NCI-H2029 treated with DMSO at 0.1 percent for 48 hours (cell line): ENCODE data around the gene RGSL1.

Source experiments
- DNase-seq: peaks from one replicate; lab custom pipeline; 2025; lab: John Stamatoyannopoulos, UW

The RGSL1 gene

DNA sequence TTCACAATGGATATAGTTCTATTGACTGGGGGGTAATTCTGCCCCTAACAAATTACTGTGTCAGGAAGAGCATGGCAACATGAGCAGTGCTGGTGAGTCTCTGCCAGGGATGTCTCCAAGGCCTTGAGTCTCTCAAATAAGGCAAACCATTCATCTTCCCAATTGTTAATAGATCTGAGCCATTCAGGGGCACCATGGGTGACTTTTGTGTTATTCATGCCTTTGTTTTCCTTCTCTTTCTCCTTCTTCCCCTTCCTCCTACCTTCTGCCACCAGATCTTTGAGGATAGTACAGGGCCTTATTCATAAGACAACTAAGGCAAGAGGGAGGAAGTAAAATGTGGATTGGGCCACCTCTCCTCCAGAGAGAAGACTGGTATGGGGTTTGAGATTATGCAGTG, at the start of gene RGSL1:
Gene RGSL1 (plus strand): TSS at position 60 of the 400 bp plus-strand sequence. CDS start 20 bp downstream, at position 80.
- DNase-seq, result no peak

DNA sequence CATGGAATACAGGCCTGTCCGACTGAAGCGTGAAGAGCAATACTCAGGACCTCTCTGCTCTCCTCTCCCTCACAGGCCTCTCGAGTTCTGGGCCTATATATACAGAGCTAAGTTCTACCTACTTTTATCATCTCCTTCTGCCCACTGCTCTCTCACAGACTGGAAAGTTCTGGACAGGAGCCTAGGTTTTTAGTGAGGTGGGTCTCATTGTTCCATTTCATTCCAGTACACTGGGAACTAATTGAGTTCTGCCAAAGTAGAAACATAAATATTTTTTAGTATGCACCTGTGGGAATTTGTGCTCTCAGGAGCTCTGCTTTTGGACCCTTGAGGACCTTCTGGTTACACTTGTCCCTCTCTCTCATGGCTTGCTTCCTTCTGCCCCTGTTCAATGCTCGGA, 49.4 kb upstream of the RGSL1 start, which contains the start of gene TEDDM1:
Gene TEDDM1 (minus strand): TSS at position 101 of the 400 bp plus-strand sequence. CDS start 182 bp downstream, outside the sequence.
- no peak for DNase-seq

DNA sequence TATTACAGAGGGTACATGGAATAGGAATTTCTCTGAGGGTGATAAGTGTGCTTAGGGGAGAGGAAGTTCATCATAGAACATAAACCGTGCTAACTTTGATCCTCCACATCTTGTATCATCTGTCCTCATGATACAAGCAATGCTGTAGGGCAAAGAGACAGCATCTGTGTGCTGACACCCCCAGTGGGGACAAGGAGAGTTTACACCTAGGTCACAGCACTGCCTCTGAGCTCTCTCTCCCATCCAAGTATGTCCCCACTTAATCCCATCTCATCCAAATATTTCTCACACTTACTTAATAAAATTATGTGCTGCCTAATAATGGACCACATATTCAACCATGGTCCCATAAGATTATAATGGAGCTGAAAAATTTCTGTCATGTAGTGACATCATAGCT, 45.2 kb upstream of the RGSL1 start:
- DNase-seq, result no peak

DNA sequence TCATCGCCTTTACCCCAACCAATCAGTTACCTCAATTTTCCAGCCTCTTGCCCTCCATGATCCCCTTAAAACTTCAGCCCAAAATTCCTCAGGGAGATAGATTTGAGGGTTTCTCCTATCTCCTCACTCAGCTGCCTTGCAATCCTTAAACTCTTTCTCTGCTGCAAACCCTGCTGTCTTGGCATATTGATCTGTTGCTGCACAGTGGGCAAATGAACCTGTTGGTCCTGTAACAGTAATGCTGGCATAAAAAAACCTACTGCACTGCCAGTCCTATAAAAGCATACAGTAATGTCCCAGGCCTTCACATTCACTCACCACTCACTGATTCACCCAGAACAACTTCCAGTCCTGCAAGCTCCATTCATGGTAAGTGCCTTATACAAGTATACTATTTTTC, 44.4 kb upstream of the RGSL1 start:
- no peak for DNase-seq

DNA sequence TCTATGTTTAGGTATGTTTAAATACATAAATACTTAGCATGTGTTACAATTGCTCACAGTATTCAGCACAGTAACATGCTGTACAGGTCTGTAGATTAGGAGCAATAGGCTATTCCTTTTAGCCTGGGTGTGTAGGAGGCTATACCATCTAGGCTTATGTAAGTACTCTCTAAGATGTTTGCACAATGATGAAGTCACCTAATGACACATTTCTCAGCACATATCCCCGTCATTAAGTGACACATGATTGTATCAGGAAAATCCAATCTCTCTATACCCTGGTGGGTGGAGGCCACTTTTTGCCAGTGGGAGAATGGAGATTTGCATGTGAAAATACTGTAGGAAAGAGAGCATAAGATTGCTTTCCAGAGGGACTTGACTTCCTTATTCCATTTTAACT, 43.9 kb upstream of the RGSL1 start:
- no peak for DNase-seq

DNA sequence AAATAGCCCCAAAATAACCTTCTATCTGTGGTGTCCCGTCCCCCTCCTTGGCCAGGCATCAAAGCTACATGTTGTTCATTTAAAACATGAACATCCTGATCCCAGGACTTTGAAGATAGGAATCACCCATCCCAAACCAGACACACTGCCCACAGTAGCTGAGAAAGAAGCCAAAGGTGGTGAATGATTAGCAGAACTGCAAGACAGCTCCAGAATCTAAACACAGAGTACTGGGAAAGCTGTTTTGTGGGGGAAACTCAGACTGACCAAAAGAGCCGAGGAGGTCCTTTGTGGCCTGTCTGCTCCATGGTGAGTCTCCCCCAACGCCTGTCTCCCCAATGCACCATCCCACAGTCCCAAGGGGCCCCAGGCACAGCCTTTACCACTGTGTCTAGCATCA, 42.2 kb upstream of the RGSL1 start:
- no peak for DNase-seq

DNA sequence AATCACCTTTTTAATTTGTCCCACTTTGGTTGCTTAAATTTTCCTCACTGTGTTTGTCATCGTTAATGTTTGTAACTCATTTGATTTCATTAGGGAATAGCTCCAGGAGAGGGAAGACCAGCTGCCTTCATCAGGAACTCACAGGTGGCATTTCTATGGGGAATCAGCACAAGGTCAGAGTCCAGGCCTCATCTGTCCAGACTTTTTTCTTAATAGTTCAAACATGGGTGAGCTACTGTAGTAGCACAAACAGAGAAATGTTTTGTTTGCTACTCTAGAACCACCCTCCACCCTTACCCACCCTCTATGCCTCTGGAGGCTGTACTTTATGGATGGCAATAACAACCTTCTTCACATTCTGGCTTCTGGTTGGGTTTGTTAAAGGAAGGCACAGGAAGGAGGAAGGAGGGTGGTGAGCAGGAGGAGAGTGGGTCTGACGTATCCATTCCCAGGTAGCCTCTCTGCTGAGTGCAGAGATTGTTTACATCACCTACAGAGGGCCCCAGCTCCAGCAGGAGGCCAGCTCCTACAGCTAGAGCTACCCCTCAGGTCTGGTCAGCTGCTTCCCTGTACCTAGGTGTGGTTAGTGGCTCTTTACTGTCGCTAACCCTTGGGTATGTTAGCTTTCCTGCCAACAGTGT, 41.4 kb upstream of the RGSL1 start:
- no peak for DNase-seq

DNA sequence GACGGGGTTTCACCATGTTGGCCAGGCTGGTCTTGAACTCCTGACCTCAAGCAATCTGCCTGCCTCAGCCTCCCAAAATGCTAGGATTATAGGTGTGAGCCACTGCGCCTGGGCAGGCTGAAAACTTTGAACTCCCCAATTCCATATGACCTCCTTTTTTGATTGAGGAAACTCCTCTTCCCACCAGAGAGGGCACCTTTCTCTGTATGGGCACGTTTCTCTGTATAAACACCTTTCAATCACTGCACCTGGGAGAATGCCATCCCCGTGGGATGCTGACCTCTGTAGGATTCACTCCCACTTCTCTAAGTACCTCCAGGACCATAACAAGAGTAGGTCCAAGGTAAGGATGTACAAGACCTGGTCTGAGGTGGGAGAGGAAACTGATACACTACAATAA, 39.8 kb upstream of the RGSL1 start:
- no peak for DNase-seq

DNA sequence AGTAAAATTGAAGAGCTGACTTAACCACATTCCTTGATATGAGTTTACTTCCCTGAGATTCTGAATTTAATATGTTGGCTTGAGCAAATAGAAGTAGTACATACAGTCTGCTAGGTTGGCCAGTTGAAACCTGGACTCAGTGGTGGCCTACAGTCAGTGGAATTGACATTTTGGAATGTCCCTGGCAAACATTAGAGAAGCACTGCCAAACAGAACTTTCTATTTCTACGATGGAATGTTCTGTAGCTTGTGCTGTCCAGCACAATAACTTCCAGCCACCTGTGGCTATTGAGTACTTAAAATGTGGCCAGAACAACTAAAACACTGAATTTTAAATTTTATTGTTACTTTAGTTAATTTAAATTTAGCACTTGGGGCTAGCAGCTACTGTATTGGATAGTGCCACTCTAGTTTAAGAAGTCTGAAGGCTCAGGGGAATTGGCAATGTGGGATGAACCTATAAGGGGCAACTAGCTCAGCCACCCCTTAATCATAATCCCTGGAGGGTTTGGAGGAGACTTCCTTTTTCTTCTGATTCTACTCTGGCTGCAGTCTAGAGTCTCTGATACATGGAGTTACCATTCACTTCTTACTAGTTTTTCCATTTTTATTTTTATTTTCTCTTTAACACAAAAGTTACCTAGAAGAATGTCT, 39.2 kb upstream of the RGSL1 start:
- DNase-seq, result no peak

DNA sequence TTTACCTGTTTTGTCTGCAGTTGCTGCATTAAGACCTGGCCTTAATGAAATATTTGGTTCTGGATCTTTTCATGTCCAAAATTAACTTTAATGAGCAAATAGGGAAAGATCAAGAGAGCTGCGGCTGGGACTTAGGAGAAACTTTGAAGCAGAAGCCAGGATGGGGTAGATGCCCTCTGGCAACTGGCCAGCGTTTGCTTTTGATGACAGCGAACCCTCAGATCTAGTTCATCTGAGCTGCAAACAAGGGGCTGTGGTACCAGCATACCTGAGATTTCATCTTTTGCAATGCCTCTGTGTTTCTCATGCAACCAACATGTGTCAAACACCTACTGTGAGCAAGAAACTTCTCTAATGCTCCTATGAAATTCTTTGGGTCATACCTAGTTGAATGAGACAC, 36.5 kb upstream of the RGSL1 start:
- DNase-seq, result no peak

DNA sequence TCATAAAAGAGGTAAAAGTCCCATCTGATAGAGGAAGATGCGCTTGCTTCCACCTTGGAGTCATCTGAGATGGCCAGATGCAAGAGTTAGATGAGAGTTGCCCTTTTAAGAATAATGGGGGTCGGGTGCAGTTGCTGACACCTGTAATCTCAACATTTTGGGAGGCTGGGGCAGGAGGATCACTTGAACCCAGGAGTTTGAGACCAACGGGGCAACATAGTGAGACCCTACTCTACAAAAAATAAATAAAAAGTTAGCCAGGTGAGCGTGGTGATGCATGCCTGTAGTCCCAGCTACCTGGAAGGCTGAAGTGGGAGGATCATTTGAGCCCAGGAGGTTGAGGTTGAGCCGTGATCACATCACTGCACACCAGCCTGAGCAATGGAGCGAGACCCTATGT, 36.0 kb upstream of the RGSL1 start:
- DNase-seq, result no peak

DNA sequence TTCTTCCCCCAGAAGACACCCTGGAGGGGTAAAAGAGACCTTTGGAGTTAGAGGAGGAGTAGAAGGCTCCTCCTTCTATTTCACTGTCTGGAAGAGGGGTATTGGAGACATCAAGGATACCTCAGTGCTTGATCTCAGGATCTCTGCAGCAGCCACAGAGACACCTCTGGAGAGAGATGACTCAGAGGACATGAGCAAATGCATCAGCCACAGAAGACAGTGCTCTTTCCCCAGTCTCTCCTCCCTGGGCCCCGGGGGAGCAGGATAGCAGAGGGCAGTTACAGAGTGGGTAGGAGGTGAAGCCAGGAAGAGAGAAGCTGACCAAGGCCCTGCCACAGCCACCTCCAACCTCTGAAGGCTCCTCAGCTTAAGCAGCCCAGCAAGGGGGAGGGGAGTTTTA, 34.2 kb upstream of the RGSL1 start:
- no peak for DNase-seq

DNA sequence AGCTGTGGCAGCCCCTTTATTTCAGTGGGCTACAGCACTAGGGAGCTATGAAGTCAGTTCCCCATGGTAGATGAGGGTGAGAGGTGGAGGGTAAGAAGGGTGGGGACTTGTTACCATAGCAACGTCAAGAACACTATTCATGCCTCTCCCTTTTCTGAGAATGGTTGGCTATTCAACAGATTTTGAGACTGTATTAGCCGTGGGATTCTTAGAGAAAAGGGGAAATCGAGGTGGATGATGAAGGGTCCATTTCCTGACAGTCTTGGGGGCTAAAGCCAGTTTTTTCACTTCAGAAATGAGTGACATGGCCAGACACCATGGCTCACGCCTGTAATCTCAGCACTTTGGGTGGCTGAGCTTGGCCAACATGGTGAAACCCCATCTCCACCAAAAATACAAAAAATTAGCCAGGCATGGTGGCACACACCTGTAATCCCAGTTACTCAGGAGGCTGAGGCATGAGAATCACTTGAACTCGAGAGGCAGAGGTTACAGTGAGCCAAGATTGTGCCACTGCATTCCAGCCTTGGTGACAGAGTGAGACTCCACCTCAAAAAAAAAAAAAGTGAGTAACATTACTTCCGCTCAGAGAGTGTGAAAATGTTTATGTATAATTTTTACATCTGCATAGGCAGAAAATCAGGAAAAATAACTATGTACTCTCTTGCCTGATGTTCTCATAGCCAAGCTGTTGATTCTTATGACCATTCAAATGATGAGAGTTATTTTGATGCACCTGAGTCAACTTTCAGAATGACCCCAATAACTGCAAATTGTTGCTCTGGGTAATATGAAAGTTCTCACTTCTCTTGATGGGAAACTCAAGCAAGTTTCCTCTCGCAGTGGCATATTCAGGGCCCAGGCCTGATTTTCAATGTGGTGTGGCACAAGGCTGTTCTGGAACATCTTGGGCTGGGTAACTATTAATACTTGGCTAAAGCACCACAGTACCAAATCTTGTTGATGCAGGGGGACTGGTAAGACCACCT, 23.2 kb upstream of the RGSL1 start:
- no peak for DNase-seq

DNA sequence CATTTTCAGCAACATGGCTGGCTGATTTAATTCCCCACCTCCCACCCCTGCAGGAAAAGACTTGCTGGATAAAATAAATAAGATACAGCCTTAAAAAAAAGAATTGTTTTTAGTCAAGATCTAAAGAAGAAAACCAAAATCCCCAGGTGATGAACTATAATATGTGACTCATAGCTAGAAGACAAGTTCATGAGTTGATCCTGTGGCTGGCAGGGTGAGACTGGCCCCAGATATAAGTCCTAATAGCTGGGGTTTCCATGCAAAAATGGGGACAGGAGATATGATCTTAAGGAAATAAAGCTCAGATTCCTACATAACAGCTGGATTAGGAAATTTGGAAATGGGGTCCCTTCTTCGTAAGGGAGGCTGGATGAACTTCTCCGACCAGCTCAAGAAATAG, 21.9 kb upstream of the RGSL1 start:
- no peak for DNase-seq

DNA sequence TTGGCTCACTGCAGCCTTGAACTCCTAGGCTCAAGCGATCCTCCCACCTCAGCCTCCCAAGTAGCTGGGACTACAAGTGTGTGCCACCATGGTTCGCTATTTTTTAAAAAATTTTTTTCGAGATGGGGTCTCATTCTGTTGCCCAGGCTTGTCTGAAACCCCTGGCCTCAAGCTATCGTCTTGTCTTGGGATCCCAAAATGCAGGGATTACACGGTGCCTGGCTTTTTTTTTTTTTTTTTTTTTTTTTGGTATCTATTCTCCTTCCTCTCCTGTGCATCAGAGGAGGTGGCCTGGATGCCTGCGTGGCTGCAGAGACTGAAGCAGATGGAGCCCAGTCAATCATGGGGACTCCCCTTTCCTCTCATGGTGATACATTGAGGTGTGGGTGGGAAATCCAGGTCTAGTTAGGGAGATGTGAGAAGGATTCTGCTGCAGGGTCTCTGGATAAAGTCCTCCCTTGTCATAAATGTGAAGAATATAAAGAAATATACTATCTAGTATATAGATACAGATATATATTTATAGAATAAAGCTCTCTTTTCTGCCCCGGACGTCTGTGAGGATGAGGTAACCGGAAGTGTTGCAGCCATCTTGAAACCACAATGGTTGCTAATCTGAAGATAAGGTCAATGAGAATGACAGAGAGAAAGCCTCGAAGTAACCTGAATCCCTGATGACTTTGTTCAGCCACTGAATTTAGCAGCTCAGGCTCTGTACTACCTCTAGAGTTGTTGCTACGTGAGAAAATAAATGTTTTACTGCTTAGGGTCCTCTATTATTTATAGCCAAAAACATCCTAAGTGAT, 19.5 kb upstream of the RGSL1 start:
- DNase-seq, result no peak

DNA sequence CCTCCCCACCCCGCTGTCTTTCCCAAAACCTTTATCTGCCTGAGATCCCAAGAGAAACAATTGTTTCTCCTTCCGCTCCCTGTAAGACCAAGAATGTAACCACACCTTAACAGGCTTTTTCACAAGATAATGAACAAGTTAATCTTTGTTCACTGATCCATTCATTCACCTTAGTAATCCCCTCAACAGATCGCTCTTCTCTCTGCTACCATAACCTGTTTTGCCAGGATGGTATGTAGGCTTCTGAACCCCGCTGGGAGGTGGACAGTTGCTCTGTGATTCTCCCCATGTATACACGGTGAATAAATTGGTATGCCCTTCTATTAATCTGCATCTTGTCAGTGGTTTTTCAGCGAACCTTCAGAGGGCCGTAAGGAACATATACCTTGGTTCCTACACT, 18.7 kb upstream of the RGSL1 start:
- no peak for DNase-seq

DNA sequence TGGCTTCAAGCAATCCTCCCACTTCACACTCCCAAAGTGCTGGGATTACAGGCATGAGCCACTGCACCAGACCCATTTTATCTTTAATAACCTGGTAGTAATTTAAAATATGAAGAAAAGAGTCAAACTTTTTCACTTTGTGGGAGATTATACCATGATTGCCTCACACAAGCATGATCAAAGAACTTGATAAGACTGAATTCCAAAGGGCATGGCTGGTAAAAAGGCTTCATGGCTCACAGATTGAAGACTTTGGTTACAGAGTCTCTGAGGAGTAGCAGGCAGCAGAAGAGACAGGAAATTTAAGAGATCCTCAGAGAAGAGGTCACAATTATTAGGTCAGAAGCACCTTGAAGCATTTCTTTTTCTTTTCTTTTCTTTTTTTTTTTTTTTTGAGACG, 16.4 kb upstream of the RGSL1 start:
- DNase-seq, result no peak

DNA sequence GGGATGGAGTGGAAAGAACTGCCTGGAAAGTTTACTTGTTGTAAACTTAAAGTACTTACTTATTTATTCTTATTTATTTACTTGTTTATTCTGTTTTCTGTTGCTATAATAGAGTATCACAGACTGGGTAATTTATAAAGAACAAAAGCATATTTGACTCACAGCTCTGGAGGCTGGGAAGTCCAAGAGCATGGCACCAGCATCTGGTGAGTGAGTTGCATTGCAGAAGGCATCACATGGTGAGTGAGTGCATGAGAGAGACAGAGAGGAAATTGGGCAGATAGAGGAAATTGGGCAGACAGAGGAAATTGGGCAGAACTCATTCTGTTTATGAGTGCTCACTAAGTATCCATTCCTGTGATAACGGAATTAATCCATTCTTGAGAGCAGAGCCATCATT, 11.6 kb upstream of the RGSL1 start:
- DNase-seq, result no peak

DNA sequence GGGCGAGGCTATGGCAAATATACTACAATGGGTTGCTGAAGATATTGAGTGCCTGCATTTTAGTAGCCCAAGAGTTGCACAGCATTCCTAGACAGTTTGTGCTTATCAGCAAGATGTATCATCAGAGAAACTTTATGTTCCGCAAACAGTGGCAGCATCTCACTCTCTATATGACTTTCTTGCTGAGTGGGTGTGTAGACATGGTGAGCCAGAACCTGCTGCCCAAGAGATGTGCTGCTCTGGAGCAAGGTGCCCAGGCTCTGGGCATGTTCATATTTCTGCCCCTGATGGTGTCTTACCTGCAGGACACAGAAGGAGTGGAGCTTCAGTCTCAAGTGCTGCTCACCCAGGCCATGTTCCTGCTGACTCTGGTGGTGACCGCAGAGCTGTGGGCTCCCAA, 8.2 kb upstream of the RGSL1 start:
- no peak for DNase-seq

DNA sequence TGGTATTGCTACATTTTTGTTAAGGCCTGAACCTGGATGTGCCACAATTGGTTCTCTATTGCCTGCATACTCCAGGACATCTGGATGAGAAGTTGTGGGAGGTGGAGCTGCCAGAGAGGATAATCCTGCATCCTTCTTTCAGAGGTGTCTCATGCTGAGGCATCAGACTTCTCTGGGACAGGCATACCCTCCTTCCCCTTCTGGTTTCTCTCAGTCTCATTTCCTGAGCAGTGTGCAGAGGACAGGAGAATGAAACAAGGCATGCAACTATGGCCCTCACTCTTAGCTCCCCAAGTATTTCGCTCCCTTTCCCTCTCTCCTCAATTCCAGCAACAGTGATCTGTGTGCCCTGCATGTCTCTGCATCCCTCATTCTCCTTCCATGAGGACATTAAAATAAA, 7.6 kb upstream of the RGSL1 start:
- no peak for DNase-seq

DNA sequence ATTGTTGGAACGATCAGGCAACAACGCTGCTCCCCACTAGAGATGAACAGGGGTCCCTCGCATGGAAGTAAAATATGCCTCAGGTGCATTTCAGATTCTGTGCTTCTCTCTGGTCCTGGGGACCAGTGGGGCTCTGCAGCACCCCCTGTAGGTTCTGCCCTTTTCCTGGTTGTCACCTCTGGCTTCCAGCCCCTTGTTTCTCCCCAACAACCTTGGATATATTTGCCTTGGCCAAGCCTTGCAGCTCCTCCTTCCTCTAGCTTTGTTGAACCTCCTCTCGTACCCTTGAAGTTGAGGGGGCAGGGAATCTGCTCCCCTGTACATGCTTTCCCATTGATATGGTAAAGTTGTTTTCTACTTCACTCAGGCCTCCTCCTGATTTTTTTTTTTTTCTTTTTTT, 5.4 kb upstream of the RGSL1 start:
- DNase-seq, result no peak
